Suppressor macrophage (primary cell): Measurements from ENCODE around the gene SLC25A21.
"Not testable (repeated sequence)": the region's sequence is repeated elsewhere in the genome, so short reads cannot be mapped to it uniquely, and the experiment has no call there.

Experiments used
- DNase-seq, 4 experiments: peaks; one replicate each; pipeline ENCODE4 v3.0.0-alpha.2; 2020 to 2022

SLC25A21 gene

GRCh38 chr14:37185670-37186069 lies 13.3 kb upstream of the SLC25A21 start:
- no peak for DNase-seq

GRCh38 chr14:37184520-37184919 lies 12.1 kb upstream of the SLC25A21 start:
- not testable (repeated sequence) for DNase-seq

- DNase-seq: no peak
Measured at GRCh38 chr14:37181441-37181840, 9.0 kb upstream of the SLC25A21 start.

DNA sequence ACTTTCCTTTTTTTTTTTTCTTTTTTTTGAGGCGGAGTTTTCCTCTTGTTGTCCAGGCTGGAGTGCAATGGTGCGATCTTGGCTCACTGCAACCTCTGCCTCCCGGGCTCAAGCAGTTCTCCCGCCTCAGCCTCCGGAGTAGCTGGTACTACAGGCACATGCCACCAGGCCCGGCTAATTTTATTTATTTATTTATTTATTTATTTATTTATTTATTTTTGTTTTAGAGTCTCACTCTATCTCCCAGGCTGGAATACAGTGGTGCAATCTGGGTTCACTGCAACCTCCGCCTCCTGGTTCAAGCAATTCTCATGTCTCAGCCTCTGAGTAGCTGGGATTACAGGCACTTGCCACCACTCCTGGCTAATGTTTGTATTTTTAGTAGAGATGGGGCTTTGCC lies 8.5 kb upstream of the SLC25A21 start:
- not testable (repeated sequence) for DNase-seq

GRCh38 chr14:37179896-37180502 lies 7.6 kb upstream of the SLC25A21 start:
- no peak for DNase-seq

- DNase-seq: no peak
Measured at GRCh38 chr14:37172936-37173614, 669 bp upstream of the SLC25A21 start.

DNA sequence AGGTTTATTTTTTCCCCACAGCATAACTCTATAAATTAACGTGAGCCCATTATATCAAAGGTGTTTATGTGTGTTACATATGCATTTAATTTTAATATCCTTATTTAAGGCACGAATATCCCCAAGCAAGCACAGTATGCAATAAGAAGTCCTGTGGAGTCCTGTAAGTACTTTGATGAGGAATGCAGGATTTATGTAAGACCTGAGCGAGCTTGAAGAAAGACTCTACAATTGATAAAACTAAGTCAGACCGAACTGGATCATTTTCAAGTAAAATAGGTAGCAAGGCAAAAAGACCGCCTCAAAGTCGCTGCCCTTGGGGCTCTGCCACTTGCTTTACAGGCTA lies 755 bp downstream of the SLC25A21 start:
- no peak for DNase-seq

DNA sequence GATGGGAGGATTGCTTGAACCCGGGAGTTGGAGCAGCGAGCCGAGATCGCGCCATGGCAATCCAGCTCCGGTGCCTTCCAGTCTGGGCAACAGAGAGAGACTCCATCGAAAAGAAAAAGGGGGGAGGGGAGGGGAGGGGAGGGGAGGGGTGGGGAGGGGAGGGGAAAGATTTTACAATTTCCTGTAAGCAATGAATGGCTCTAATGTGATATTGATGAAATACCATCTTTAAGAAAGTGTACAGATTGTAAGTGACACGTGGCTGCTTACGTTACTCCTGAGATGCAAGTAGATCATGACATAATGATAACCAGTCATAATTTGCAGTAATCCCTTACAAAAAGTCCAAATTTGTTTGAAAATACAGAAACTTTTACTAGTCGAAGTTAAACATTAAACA lies 1.4 kb downstream of the SLC25A21 start:
- no peak for DNase-seq

GRCh38 chr14:37170237-37170636 lies 2.2 kb downstream of the SLC25A21 start:
- DNase-seq: no peak

- DNase-seq: no peak
Measured at GRCh38 chr14:37168721-37169120, 3.7 kb downstream of the SLC25A21 start.

GRCh38 chr14:37167151-37168047 lies 5.0 kb downstream of the SLC25A21 start:
- DNase-seq: no peak

GRCh38 chr14:37165794-37166193 lies 6.6 kb downstream of the SLC25A21 start:
- no peak for DNase-seq

- DNase-seq: not testable (repeated sequence)
Measured at GRCh38 chr14:37162307-37162706, 10.1 kb downstream of the SLC25A21 start.

- DNase-seq: no peak
Measured at GRCh38 chr14:37157987-37158386, 14.4 kb downstream of the SLC25A21 start.

DNA sequence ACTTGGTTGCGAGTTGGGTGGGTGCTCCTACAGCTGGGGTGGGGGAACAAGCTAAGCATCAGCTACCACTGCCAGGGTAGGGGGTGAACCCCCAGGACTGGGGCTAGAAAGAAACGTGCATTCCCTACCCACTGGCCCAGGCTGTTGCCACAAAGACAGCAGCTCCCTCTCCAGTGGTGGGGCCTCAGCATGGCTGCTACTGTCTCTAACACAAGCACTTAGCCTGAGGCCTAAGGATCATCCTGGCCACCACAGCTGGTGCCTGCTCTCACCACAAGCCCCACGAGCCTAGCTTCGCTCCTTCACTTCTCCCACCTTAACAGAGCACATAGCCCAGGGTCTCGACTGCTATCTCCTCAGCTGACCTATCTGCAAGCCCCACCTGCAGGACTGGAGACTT lies 18.9 kb downstream of the SLC25A21 start:
- no peak for DNase-seq

GRCh38 chr14:37153005-37153404 lies 19.4 kb downstream of the SLC25A21 start:
- no peak for DNase-seq

DNA sequence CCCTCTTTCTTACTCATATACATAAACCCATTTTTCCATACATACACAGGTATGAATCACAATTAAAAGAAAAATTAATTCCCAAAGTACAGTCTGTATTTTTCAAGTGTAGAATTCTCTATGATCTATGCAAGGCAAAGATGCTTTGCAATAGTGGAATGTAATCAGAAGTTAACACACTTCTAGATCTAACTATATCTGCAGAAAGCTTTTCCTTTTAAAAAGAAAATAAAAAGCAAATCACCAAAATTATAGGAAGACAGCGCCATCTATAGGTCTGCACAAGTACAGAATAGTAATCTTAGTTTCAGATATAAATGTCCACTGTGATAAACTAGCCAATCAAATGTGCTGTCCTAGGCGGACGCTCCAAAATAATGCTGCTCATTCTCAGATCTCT lies 22.0 kb downstream of the SLC25A21 start:
- peak in 3 of 4 experiments; percentile 33 to 68 (median 54) for DNase-seq

GRCh38 chr14:37147310-37147880 lies 25.0 kb downstream of the SLC25A21 start:
- DNase-seq: peak in 2 of 4 experiments; percentile 37 to 47

DNA sequence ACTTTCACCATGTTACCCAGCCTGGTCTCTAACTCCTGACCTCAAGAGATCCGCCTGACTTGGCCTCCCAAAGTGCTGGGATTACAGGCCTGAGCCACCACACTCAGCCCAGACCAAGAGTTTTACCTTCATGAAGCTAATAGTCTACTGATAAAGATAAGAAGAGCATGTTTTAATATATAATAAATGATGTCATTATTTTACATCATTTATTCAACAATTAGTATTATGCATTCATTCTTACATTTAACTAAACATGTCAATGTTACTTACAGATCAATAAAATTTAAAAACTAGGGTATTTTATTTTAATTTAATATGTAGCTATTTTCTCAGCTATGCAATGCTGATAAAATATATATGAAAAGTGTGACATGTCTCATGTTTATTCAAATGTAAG lies 26.0 kb downstream of the SLC25A21 start:
- not testable (repeated sequence) for DNase-seq

- peak in 1 of 4 experiments; percentile 5 for DNase-seq
Measured at GRCh38 chr14:37145395-37145794, 27.0 kb downstream of the SLC25A21 start.

GRCh38 chr14:37144729-37145363 lies 27.6 kb downstream of the SLC25A21 start:
- no peak for DNase-seq

DNA sequence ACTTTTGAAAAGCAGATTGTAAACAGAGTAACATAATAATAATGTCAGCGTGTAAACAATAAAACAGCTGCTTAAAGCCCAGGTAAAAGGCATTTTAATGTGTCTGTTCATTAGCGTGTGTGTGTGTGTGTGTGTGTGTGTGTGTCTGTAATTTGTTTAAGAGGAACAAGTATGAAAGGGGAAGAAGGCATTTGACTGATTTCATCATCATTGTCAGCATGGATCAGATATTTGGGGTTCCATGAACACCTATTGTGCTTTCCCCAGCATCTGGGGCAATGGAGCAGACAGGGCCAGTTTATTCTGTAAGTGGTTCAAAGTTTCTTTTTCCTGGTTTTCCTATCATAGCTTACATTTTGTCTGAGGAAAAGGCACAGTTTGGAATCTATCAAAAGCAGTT lies 28.9 kb downstream of the SLC25A21 start:
- DNase-seq: peak; percentile 5 to 59 (median 23)
